GM12878 (cell line): ENCODE data around the gene GAK.

ENCODE experiments used
- BMI1 ChIP-seq: fragments of 450-650 bp; IDR thresholded peaks from 2 replicates; pipeline ENCODE4 v1.6.1; 2016; ENCODE audit warnings: mild to moderate bottlenecking, moderate library complexity, borderline replicate concordance
- ETV6 ChIP-seq, 2 experiments: fragments of 450-650 bp in 1 of 2; IDR thresholded peaks in 1 of 2; conservative IDR thresholded peaks in 1 of 2; 2 replicates each; pipeline ENCODE4 v1.6.1; 2014; ENCODE audit warnings: antibody characterized with exemption in 1 of 2, borderline replicate concordance in 1 of 2, low read depth in 1 of 2, mild to moderate bottlenecking in 1 of 2, moderate library complexity in 1 of 2
- EZH2 ChIP-seq: IDR thresholded peaks from 2 replicates; pipeline ENCODE4 v1.6.1; 2012; ENCODE audit warnings: low read depth, mild to moderate bottlenecking, control low read depth, inconsistent platforms, low read length, borderline replicate concordance; ENCODE audit not compliant: control insufficient read depth
- GABPA ChIP-seq: IDR thresholded peaks from 2 replicates; pipeline ENCODE4 v1.6.1; 2014; ENCODE audit warnings: antibody characterized with exemption, low read depth, mild to moderate bottlenecking, inconsistent platforms
- HDAC2 ChIP-seq: fragments of 200-600 bp; sonication (generic); IDR thresholded peaks from 2 replicates; pipeline ENCODE4 v1.6.1; 2017
- SMC3 ChIP-seq: IDR thresholded peaks from 2 replicates; pipeline ENCODE4 v1.6.1; 2011; ENCODE audit warnings: low read length, improper control_type of control experiment, borderline replicate concordance
- TF ChIP-seq, protein P1 (sequence below), 3 experiments: IDR thresholded peaks in 2 of 3; conservative IDR thresholded peaks in 1 of 3; 2 replicates each; pipeline ENCODE4 v1.5.1; 2011; ENCODE audit warnings: low read depth in 3 of 3, low read length in 3 of 3, mild to moderate bottlenecking in 3 of 3, control low read depth in 2 of 3, moderate library complexity in 2 of 3, inconsistent platforms in 1 of 3, mixed read lengths in 1 of 3; ENCODE audit not compliant: control insufficient read depth in 2 of 3, insufficient read depth in 1 of 3; ENCODE audit errors: extremely low read depth in 1 of 3
- TF ChIP-seq, protein P2 (sequence below): fragments of 450-650 bp; IDR thresholded peaks from 2 replicates; pipeline ENCODE4 v1.6.1; 2018; ENCODE audit warnings: mild to moderate bottlenecking, low read depth, moderate library complexity; ENCODE audit not compliant: partially characterized antibody
- TF ChIP-seq, protein P3 (sequence below): IDR thresholded peaks from 2 replicates; pipeline ENCODE4 v1.6.1; 2012; ENCODE audit warnings: mild to moderate bottlenecking, low read depth, low read length
- TF ChIP-seq, protein P4 (sequence below): fragments of 450-650 bp; IDR thresholded peaks from 2 replicates; pipeline ENCODE4 v1.6.1; 2016; ENCODE audit warnings: mild to moderate bottlenecking
- TF ChIP-seq, protein P5 (sequence below): IDR thresholded peaks from 2 replicates; pipeline ENCODE4 v1.6.1; 2011; ENCODE audit warnings: low read depth, low read length, improper control_type of control experiment, borderline replicate concordance
- TF ChIP-seq, protein P6 (sequence below): IDR thresholded peaks from 2 replicates; pipeline ENCODE4 v1.6.1; 2011; ENCODE audit warnings: borderline replicate concordance, low read depth, mild to moderate bottlenecking, moderate library complexity, low read length; ENCODE audit not compliant: insufficient read depth, poor library complexity, severe bottlenecking

DNA sequence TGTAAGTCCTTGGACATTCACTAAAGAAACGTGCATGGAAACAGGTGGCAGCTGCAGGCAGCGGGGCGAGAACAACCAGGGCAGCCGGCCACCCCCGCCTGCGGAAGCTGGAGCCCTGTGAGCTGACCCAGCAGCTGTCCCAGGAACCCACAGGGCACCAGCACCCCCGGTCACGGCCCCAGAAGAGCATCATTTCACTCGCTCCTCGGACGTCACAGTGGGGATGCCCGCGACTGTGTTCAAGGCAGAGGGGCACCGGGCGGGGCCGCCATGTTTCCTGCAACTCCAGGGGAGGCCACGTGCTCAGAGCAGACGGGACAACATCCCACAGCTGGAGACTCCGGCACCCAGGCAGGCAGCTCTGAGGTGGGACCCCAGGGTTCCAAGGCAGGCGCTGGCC, 61.2 kb downstream of the GAK start:
- TF ChIP-seq, protein P1, sequence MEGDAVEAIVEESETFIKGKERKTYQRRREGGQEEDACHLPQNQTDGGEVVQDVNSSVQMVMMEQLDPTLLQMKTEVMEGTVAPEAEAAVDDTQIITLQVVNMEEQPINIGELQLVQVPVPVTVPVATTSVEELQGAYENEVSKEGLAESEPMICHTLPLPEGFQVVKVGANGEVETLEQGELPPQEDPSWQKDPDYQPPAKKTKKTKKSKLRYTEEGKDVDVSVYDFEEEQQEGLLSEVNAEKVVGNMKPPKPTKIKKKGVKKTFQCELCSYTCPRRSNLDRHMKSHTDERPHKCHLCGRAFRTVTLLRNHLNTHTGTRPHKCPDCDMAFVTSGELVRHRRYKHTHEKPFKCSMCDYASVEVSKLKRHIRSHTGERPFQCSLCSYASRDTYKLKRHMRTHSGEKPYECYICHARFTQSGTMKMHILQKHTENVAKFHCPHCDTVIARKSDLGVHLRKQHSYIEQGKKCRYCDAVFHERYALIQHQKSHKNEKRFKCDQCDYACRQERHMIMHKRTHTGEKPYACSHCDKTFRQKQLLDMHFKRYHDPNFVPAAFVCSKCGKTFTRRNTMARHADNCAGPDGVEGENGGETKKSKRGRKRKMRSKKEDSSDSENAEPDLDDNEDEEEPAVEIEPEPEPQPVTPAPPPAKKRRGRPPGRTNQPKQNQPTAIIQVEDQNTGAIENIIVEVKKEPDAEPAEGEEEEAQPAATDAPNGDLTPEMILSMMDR (IDR thresholded peaks at IDR 0.05 in 2 of 3, conservative IDR thresholded peaks at IDR 0.05 in 1 of 3; ENCODE audit: control insufficient read depth in 2 of 3, extremely low read depth in 1 of 3, insufficient read depth in 1 of 3, low read depth in 3 of 3, low read length in 3 of 3): no peak
- TF ChIP-seq, protein P2, sequence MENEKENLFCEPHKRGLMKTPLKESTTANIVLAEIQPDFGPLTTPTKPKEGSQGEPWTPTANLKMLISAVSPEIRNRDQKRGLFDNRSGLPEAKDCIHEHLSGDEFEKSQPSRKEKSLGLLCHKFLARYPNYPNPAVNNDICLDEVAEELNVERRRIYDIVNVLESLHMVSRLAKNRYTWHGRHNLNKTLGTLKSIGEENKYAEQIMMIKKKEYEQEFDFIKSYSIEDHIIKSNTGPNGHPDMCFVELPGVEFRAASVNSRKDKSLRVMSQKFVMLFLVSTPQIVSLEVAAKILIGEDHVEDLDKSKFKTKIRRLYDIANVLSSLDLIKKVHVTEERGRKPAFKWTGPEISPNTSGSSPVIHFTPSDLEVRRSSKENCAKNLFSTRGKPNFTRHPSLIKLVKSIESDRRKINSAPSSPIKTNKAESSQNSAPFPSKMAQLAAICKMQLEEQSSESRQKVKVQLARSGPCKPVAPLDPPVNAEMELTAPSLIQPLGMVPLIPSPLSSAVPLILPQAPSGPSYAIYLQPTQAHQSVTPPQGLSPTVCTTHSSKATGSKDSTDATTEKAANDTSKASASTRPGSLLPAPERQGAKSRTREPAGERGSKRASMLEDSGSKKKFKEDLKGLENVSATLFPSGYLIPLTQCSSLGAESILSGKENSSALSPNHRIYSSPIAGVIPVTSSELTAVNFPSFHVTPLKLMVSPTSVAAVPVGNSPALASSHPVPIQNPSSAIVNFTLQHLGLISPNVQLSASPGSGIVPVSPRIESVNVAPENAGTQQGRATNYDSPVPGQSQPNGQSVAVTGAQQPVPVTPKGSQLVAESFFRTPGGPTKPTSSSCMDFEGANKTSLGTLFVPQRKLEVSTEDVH: no peak
- TF ChIP-seq, protein P3, sequence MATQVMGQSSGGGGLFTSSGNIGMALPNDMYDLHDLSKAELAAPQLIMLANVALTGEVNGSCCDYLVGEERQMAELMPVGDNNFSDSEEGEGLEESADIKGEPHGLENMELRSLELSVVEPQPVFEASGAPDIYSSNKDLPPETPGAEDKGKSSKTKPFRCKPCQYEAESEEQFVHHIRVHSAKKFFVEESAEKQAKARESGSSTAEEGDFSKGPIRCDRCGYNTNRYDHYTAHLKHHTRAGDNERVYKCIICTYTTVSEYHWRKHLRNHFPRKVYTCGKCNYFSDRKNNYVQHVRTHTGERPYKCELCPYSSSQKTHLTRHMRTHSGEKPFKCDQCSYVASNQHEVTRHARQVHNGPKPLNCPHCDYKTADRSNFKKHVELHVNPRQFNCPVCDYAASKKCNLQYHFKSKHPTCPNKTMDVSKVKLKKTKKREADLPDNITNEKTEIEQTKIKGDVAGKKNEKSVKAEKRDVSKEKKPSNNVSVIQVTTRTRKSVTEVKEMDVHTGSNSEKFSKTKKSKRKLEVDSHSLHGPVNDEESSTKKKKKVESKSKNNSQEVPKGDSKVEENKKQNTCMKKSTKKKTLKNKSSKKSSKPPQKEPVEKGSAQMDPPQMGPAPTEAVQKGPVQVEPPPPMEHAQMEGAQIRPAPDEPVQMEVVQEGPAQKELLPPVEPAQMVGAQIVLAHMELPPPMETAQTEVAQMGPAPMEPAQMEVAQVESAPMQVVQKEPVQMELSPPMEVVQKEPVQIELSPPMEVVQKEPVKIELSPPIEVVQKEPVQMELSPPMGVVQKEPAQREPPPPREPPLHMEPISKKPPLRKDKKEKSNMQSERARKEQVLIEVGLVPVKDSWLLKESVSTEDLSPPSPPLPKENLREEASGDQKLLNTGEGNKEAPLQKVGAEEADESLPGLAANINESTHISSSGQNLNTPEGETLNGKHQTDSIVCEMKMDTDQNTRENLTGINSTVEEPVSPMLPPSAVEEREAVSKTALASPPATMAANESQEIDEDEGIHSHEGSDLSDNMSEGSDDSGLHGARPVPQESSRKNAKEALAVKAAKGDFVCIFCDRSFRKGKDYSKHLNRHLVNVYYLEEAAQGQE: no peak
- TF ChIP-seq HDAC2 (no peak), GABPA (no peak), SMC3 (no peak), BMI1 (no peak), EZH2 (no peak), ETV6 (conservative IDR thresholded peaks at IDR 0.05 in 1 of 2, IDR thresholded peaks at IDR 0.05 in 1 of 2; ENCODE audit: borderline replicate concordance in 1 of 2, low read depth in 1 of 2) (no peak)
- TF ChIP-seq, protein P4, sequence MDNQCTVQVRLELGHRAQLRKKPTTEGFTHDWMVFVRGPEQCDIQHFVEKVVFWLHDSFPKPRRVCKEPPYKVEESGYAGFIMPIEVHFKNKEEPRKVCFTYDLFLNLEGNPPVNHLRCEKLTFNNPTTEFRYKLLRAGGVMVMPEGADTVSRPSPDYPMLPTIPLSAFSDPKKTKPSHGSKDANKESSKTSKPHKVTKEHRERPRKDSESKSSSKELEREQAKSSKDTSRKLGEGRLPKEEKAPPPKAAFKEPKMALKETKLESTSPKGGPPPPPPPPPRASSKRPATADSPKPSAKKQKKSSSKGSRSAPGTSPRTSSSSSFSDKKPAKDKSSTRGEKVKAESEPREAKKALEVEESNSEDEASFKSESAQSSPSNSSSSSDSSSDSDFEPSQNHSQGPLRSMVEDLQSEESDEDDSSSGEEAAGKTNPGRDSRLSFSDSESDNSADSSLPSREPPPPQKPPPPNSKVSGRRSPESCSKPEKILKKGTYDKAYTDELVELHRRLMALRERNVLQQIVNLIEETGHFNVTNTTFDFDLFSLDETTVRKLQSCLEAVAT: no peak
- TF ChIP-seq, protein P5, sequence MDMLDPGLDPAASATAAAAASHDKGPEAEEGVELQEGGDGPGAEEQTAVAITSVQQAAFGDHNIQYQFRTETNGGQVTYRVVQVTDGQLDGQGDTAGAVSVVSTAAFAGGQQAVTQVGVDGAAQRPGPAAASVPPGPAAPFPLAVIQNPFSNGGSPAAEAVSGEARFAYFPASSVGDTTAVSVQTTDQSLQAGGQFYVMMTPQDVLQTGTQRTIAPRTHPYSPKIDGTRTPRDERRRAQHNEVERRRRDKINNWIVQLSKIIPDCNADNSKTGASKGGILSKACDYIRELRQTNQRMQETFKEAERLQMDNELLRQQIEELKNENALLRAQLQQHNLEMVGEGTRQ: no peak
- TF ChIP-seq, protein P6, sequence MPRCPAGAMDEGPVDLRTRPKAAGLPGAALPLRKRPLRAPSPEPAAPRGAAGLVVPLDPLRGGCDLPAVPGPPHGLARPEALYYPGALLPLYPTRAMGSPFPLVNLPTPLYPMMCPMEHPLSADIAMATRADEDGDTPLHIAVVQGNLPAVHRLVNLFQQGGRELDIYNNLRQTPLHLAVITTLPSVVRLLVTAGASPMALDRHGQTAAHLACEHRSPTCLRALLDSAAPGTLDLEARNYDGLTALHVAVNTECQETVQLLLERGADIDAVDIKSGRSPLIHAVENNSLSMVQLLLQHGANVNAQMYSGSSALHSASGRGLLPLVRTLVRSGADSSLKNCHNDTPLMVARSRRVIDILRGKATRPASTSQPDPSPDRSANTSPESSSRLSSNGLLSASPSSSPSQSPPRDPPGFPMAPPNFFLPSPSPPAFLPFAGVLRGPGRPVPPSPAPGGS: no peak
